Measurements from ENCODE around the gene CAST. TPM values are rescaled to one million over a fixed set of nuclear protein-coding genes. Genes with fewer than 3 reads are reported as not detected.

CAST gene
- total RNA-seq, 1 donor from 2014 or later, result 13.4 TPM

- DNase-seq, result no peak
Observed at GRCh38 chr5:96745844-96746531, 83.8 kb downstream of the CAST start.

DNA sequence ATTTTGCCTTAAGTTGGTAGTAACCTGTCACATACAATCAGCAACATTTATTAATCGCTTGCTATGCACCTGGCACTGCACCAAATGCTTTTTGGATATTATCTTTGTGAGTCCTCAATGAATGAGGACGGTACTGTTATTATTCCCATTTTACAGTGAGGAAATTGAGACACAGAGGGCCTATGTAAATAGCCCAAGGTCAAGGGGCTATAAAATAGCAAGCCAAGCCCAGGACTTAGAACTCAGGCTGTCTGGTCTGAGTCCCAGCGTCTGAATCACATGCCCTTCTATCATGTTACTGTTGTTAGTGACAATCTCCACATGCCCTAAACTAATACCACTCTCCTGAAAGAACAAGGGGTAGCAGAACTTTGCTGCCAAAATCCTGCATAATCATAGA lies 85.5 kb downstream of the CAST start:
- no peak for DNase-seq

DNA sequence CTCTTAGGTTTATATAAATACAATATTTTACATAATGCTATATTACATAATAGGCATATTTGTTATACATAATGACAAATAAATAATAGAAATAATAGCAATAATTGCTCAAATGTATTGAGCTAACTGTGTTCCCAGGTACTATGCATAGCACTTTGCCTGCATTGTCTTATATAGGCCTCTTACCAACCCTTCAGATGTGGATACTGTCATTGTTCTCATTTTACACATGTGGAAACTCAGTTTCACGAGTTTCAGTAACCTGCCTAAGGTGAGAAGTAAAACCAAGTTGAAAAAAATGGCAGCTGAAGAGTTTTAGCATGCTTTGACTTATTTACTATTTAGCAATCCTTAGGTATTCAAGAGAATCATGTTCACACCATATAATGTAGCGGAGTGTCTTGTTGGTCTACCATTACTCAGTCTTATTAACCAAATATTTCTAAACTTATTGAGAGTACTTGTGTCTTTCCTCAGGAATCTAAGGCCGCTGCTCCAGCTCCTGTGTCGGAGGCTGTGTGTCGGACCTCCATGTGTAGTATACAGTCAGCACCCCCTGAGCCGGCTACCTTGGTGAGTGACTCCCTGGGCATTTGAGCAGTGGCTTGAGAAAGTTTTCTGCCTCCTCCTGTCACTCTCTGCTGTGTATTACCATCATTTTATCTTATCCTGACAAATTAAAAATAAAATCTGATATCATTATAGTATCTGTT lies 88.1 kb downstream of the CAST start:
- no peak for DNase-seq

DNA sequence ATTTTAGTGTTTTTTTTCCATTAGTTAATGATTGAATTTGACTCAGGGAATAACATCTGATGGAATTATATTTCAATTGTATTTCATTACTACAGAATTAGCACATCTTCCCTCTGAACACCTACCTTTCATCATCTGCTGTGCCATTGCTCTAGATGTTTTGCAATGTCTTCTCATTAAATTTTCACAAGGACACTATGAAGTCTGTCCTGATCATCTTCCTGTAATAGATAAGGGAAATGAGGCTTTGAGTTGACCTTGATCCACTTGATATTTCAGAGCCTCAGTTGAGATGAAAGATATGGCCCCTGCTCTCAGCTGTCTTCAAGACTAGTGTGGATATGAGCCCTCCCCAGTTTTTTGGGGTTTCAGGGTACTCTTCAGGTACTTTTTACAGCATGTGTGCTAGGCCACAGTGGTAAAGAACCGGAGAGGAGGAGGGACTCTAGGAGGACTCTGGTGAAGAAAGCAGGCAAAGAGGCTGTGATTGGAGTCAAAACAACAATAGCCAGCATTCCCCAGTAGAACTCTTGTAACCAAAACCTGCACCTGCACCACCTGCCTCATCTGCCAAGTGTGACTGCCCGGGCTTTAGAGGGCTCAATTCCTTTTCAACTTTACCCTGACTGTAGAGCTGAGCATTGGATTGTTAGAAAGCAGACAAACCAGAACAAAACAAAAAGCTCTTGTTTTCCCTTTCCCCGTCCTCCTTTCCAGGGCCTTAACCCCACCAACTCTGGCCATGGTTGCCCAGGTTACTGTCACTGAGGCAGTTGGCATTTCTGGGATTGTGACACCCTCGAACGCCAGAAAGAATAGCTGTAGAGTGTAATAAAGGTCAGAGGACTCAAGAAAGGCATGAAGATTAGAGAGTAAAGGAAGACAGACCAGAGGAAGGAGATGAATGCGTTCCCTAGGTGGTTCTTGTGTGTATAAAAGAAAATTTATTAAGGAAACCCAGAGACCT lies 89.3 kb downstream of the CAST start:
- no peak for DNase-seq

DNA sequence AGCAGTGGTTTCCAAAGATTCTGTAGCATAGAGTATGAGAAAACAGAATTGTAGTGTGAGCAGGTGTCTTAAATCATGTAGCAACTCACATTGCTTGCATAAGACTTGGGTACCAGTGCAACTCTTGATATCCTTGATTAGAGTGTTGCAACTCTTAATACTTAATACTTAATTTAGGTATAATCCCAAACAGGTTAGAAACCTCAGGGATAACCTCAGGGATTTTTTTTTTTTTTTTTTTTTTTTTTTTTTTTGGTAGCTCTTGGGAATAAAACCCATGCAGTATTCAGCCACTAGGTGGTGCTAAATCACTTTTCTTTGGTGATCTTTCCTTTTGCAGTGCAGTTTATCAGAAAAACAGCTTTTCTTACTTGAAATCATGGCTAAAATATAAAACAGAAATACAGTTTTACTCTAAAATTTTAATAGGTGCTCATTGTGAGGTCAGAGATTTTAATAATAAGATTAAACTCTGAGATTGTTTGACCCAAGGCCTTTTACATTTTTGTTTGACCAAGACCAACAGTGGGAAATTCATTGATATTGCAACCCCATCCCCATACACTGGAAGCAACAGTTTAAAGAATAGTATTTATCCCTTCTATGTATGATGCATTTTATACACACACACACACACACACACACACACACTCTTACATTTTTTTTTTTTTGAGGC lies 90.3 kb downstream of the CAST start:
- DNase-seq, result no peak

DNA sequence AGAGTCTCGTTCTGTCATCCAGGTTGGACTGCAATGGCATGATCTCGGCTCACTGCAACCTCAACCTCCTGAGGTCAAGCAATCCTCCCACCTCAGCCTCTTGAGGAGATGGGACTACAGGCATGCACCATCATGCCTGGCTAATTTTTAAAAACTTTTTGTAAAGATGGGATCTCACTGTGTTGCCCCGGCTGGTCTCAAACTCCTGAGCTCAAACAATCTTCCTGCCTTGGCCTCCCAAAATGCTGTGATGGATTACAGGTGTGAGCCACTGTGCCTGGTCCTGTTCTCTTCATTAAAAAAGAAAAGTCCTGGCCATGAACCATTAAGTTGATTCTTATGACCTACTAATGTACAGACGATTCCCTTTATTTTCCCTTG lies 90.8 kb downstream of the CAST start:
- DNase-seq, result no peak

DNA sequence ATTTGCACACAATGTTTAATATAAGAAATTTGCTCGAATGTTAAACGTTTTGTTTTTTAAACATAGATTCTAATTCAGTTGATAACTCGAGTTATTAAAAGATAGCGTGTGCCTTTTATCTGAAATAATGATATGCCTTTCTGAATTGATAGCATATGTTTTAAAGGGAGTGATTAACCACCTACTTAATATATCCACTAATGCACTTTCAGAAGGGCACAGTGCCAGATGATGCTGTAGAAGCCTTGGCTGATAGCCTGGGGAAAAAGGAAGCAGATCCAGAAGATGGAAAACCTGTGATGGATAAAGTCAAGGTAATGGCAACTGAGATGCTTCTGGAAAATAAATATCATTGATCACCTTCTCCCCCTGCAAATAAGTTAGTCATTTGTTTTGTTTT lies 91.7 kb downstream of the CAST start:
- DNase-seq, result no peak

- no peak for DNase-seq
Observed at GRCh38 chr5:96755851-96756250, 93.7 kb downstream of the CAST start.

GRCh38 chr5:96756985-96757384 lies 94.8 kb downstream of the CAST start:
- no peak for DNase-seq

GRCh38 chr5:96758621-96759020 lies 96.4 kb downstream of the CAST start:
- no peak for DNase-seq

GRCh38 chr5:96761618-96762017 lies 99.4 kb downstream of the CAST start:
- DNase-seq, result no peak

GRCh38 chr5:96763026-96763425 lies 100.8 kb downstream of the CAST start:
- no peak for DNase-seq

- no peak for DNase-seq
Observed at GRCh38 chr5:96765043-96765442, 102.9 kb downstream of the CAST start.

DNA sequence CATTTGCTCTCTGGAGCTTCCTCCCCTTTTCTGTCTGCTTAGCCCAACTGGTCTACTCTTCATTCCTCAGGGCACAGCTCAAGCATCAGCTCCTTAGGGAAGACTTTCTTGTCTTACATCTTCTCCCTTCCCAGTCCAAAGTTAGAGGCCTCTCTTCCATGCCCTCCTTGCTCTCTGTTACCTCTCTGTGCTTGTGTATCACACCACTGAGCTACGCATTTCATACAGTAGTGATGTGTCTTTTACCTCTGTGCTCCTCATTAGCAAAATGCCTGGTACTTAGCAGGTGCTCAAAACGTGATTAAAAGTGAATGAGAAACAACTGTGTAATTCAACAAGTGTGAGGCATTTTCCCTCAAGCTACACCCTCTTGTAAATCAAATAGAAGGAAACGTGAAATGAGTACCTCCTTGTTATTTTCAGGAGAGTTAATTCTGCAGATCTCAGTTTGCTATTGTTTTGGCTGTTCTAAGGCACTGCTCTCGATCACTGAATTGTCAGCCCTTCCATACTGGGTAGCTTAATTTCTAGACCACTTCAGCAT lies 106.6 kb downstream of the CAST start:
- no peak for DNase-seq

- DNase-seq, result no peak
Observed at GRCh38 chr5:96771395-96771794, 109.2 kb downstream of the CAST start.

GRCh38 chr5:96772111-96772510 lies 109.9 kb downstream of the CAST start:
- DNase-seq, result no peak

- no peak for DNase-seq
Observed at GRCh38 chr5:96772542-96772941, 110.4 kb downstream of the CAST start.

GRCh38 chr5:96775050-96775449 lies 112.9 kb downstream of the CAST start:
- DNase-seq, result no peak

DNA sequence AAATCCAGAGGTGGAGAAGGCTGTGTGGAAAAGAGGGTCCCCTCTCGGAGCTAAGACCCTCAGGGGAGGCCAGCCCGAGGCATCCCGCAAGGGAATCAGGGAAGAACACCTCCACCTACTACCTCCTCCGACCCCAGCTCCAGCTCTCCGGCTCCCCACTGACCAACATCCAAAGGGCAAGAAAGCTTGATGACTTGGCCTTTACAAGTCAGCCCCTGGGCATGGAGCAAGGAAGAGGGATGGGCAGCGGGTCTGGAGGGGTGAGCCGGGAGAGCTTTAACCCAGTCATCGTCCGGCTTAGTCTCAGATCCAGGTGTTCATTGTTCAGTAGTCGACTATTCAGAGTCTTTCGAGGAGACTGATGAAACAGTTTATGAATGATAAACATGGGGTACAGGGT lies 113.5 kb downstream of the CAST start:
- no peak for DNase-seq

DNA sequence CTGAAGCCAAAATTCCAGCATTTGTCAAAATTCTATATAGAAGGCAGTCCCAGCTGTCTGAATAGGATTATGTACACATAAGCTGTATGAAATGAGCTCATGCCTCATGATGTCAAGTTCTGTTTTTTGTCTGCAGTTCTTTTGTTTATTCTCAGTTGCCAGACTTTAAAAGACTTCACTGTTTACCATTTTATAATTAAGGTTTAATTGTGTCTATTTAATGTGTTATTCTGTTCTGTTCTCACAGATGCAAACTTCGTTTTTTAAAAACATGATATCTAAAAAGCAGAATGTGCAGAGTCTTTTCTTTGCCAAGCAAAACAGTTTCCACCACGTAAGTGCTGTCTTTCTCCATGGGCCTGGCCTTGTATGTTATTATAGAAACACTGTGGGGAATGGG lies 114.4 kb downstream of the CAST start:
- DNase-seq, result no peak

- DNase-seq, result no peak
Observed at GRCh38 chr5:96778409-96778808, 116.2 kb downstream of the CAST start.

DNA sequence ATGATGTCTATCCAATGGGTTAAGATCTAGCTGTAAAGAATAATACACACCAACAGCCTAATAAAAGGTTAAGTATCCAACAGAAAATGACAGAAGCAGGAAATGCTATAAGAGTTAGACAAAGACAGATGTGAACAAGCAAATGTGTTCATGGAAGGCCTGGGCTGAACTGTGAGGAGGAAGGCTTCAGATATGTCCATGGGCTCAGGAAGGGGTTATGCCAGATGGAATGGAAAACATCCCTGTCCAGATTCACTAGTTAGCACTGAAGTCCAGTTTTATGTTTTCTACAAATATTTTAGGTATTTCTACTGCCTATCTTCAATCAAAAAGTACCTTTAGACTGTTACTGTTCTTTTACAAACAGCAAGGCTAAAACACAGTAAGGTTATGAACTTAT lies 118.5 kb downstream of the CAST start:
- no peak for DNase-seq

Measured in occipital lobe (tissue), 2 donors.